HL-60 (cell line): ENCODE results near the gene CDK19.

ENCODE experiments used
- DNase-seq, 2 experiments: peaks; one replicate each; pipeline ENCODE4 v3.0.0-alpha.2; 2010 to 2020; ENCODE audit warnings: low read depth in 1 of 2, low spot score in 1 of 2
- H3K27ac ChIP-seq: fragments of 250-450 bp; sonication (Bioruptor Pico); replicated peaks from 2 replicates; pipeline ENCODE4 v1.5.1; 2020; ENCODE audit warnings: mild to moderate bottlenecking, moderate library complexity
- H3K27me3 ChIP-seq: fragments of 250-450 bp; sonication (Bioruptor Pico); 2 replicates; pipeline ENCODE4 v1.5.1; 2021; ENCODE audit warnings: mild to moderate bottlenecking, moderate library complexity; ENCODE audit not compliant: insufficient read depth, poor library complexity, severe bottlenecking
- H3K4me3 ChIP-seq: replicated peaks from 2 replicates; pipeline ENCODE4 v1.5.1; 2011; ENCODE audit warnings: mild to moderate bottlenecking, control low read depth, low read length; ENCODE audit not compliant: insufficient read depth
- GABPA ChIP-seq: IDR thresholded peaks from 2 replicates; pipeline ENCODE4 v1.6.1; 2012; ENCODE audit warnings: low read depth
- POLR2AphosphoS5 ChIP-seq: IDR thresholded peaks from 2 replicates; pipeline ENCODE4 v1.6.1; 2012; ENCODE audit warnings: low read depth
- SPI1 ChIP-seq: IDR thresholded peaks from 2 replicates; pipeline ENCODE4 v1.6.1; 2012; ENCODE audit warnings: low read depth, mild to moderate bottlenecking, borderline replicate concordance
- TF ChIP-seq, protein P1 (sequence below): IDR thresholded peaks from one replicate; pipeline ENCODE4 v1.5.1; 2011; ENCODE audit warnings: low read length, control low read depth, inconsistent platforms; ENCODE audit not compliant: insufficient read depth
- TF ChIP-seq, protein P2 (sequence below): IDR thresholded peaks from 2 replicates; pipeline ENCODE4 v1.6.1; 2012; ENCODE audit warnings: low read depth; ENCODE audit not compliant: insufficient replicate concordance

Gene CDK19

DNA sequence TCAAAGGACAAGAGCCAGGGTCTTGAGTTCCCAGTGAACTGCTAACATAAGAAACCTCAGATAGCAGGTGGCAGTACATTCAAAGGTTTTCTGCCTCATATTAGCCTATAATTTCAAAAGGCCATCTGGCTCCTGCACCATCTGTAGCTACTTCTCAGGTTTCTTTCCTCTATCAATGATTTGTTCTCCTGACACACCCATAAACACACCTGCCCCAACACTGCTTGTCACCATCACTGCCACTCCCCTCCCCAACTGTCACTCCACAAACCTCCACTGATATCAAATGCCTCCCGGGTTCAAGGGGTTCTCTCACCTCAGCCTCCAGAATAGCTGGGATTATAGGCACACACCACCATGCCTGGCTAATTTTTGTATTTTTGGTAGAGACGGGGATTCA is 186.1 kb downstream of the CDK19 start:
- TF ChIP-seq POLR2AphosphoS5 (no peak), GABPA (no peak), SPI1 (no peak)
- TF ChIP-seq, protein P1, sequence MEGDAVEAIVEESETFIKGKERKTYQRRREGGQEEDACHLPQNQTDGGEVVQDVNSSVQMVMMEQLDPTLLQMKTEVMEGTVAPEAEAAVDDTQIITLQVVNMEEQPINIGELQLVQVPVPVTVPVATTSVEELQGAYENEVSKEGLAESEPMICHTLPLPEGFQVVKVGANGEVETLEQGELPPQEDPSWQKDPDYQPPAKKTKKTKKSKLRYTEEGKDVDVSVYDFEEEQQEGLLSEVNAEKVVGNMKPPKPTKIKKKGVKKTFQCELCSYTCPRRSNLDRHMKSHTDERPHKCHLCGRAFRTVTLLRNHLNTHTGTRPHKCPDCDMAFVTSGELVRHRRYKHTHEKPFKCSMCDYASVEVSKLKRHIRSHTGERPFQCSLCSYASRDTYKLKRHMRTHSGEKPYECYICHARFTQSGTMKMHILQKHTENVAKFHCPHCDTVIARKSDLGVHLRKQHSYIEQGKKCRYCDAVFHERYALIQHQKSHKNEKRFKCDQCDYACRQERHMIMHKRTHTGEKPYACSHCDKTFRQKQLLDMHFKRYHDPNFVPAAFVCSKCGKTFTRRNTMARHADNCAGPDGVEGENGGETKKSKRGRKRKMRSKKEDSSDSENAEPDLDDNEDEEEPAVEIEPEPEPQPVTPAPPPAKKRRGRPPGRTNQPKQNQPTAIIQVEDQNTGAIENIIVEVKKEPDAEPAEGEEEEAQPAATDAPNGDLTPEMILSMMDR: no peak
- TF ChIP-seq, protein P2, sequence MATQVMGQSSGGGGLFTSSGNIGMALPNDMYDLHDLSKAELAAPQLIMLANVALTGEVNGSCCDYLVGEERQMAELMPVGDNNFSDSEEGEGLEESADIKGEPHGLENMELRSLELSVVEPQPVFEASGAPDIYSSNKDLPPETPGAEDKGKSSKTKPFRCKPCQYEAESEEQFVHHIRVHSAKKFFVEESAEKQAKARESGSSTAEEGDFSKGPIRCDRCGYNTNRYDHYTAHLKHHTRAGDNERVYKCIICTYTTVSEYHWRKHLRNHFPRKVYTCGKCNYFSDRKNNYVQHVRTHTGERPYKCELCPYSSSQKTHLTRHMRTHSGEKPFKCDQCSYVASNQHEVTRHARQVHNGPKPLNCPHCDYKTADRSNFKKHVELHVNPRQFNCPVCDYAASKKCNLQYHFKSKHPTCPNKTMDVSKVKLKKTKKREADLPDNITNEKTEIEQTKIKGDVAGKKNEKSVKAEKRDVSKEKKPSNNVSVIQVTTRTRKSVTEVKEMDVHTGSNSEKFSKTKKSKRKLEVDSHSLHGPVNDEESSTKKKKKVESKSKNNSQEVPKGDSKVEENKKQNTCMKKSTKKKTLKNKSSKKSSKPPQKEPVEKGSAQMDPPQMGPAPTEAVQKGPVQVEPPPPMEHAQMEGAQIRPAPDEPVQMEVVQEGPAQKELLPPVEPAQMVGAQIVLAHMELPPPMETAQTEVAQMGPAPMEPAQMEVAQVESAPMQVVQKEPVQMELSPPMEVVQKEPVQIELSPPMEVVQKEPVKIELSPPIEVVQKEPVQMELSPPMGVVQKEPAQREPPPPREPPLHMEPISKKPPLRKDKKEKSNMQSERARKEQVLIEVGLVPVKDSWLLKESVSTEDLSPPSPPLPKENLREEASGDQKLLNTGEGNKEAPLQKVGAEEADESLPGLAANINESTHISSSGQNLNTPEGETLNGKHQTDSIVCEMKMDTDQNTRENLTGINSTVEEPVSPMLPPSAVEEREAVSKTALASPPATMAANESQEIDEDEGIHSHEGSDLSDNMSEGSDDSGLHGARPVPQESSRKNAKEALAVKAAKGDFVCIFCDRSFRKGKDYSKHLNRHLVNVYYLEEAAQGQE: no peak
- Histone ChIP-seq H3K4me3 (no peak overlapping the region), H3K27ac (no peak overlapping the region), H3K27me3 (no peaks in the 10 kb centered on the region)
- no peak for DNase-seq

DNA sequence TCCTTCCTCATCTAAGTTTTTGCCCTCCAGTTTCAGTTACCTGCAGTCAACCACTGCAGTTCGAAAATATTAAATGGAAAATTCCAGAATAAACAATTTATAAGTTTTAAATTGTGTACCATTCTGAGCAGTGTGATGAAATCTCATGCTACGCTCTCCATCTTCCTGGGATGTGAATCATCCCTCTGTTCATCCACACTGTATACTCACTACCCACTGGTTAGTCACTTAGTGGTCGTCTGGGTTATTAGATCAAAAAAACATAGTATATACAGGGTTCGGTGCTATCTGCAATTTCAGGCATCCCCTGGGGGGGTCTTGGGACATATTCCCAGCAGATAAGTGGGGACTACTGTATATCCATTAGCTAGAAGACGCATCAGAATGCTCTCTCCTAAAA is 186.9 kb downstream of the CDK19 start:
- no peaks in the 10 kb centered on the region for H3K27me3 ChIP-seq
- H3K27ac ChIP-seq: no peak overlapping the region
- DNase-seq: no peak
- no peak overlapping the region for H3K4me3 ChIP-seq
- no peak for TF ChIP-seq POLR2AphosphoS5
- TF ChIP-seq SPI1: no peak
- TF ChIP-seq GABPA: no peak
- TF ChIP-seq, protein P1: no peak
- TF ChIP-seq, protein P2: no peak

DNA sequence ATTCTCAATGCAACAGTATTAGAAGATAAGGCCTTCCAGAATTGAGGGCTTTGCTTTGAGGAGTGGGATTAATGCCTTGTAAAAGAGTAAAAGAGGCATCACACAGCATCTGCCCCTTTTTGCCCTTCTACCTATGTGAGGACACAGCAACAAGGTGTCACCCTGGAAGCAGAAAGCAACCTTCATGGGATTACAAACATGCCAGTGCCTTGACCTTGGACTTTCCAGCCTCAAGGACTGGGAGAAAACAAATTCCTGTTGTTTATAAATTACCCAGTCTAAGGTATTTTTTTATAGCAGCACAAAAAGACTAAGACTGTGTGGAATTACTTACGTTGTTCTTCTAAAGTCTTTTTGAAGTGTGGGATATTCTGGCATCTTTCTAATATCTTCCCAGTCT is 188.8 kb downstream of the CDK19 start:
- TF ChIP-seq, protein P1: no peak
- TF ChIP-seq SPI1: no peak
- no peak for TF ChIP-seq POLR2AphosphoS5
- TF ChIP-seq, protein P2: no peak
- no peak for TF ChIP-seq GABPA
- DNase-seq: no peak
- Histone ChIP-seq H3K27me3 (no peaks in the 10 kb centered on the region), H3K4me3 (no peak overlapping the region), H3K27ac (no peak overlapping the region)
